NCI-H1694 (cell line): ENCODE measurements around the gene DCLK3.

Experiments used
- DNase-seq: peaks from one replicate; lab custom pipeline; 2025; lab: John Stamatoyannopoulos, UW

Gene DCLK3

GRCh38 chr3:36764704-36765038, 318 bp upstream of the DCLK3 start:
- no peak for DNase-seq

- DNase-seq, result no peak
Observed at GRCh38 chr3:36762918-36763849, 1.2 kb downstream of the DCLK3 start.

- no peak for DNase-seq
Observed at GRCh38 chr3:36761779-36762178, 2.6 kb downstream of the DCLK3 start.

- DNase-seq, result no peak
Observed at GRCh38 chr3:36756269-36756668, 8.1 kb downstream of the DCLK3 start.

GRCh38 chr3:36751326-36751725, 13.0 kb downstream of the DCLK3 start:
- no peak for DNase-seq

- DNase-seq, result no peak
Observed at GRCh38 chr3:36750737-36751136, 13.6 kb downstream of the DCLK3 start.

- no peak for DNase-seq
Observed at GRCh38 chr3:36744763-36745162, 19.6 kb downstream of the DCLK3 start.

GRCh38 chr3:36743826-36744225, 20.5 kb downstream of the DCLK3 start:
- DNase-seq, result peak; percentile 36

- DNase-seq, result peak; percentile 10
Observed at GRCh38 chr3:36741285-36741684, 23.1 kb downstream of the DCLK3 start.

GRCh38 chr3:36740787-36741186, 23.6 kb downstream of the DCLK3 start:
- DNase-seq, result peak; percentile 10

GRCh38 chr3:36738702-36739101, 25.7 kb downstream of the DCLK3 start:
- no peak for DNase-seq

- no peak for DNase-seq
Observed at GRCh38 chr3:36736301-36736700, 28.1 kb downstream of the DCLK3 start.

GRCh38 chr3:36734742-36735141, 29.6 kb downstream of the DCLK3 start:
- no peak for DNase-seq

GRCh38 chr3:36733723-36734122, 30.6 kb downstream of the DCLK3 start:
- no peak for DNase-seq

- no peak for DNase-seq
Observed at GRCh38 chr3:36733162-36733696, 31.1 kb downstream of the DCLK3 start.

- DNase-seq, result no peak
Observed at GRCh38 chr3:36730966-36731365, 33.4 kb downstream of the DCLK3 start.

- no peak for DNase-seq
Observed at GRCh38 chr3:36729204-36730056, 34.9 kb downstream of the DCLK3 start.

- DNase-seq, result no peak
Observed at GRCh38 chr3:36714343-36715086, 49.8 kb downstream of the DCLK3 start.

- no peak for DNase-seq
Observed at GRCh38 chr3:36713904-36714303, 50.4 kb downstream of the DCLK3 start.

GRCh38 chr3:36710606-36711005, 53.7 kb downstream of the DCLK3 start:
- DNase-seq, result no peak

GRCh38 chr3:36709826-36710365, 54.5 kb downstream of the DCLK3 start:
- no peak for DNase-seq

GRCh38 chr3:36709281-36709680, 55.1 kb downstream of the DCLK3 start:
- DNase-seq, result no peak
